Vagina (tissue), 2 donors: ENCODE results near the gene BRINP3.

ENCODE experiments used
- POLR2A ChIP-seq, 2 donors: fragments of 450-650 bp; IDR thresholded peaks; one replicate each; pipeline ENCODE4 v1.6.1; 2017; ENCODE audit warnings: antibody characterized with exemption in 2 of 2, mild to moderate bottlenecking in 2 of 2, moderate library complexity in 2 of 2
- TF ChIP-seq, protein P1 (sequence below), 3 experiments: fragments of 450-650 bp in 2 of 3; fragments of 200-600 bp in 1 of 3; sonication (generic) in 1 of 3; IDR thresholded peaks; one replicate each; pipeline ENCODE4 v1.5.1; 2017 to 2019; ENCODE audit warnings: antibody characterized with exemption in 3 of 3, mild to moderate bottlenecking in 2 of 3, moderate library complexity in 2 of 3

DNA sequence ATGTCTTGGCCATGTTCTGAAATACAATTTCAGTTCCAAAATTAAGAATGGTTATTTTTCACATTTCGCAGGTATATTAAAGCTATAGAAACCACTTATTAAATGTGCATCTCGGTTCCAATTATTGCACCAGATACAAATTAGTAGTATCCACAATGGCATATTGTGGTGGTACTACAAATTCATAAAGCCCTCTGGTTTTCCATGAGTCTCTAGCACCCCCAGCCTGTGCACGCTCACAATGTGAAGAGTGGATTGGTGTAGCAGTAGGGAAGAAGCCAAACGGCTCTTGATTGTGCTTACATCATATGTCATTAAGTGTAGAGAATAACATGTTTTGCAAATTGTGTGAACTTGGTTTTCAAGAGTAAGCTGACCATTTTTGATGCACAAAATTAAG, 1.9 kb upstream of the BRINP3 start:
- no peak for TF ChIP-seq POLR2A (IDR thresholded peaks at IDR 0.05)
- TF ChIP-seq, protein P1, sequence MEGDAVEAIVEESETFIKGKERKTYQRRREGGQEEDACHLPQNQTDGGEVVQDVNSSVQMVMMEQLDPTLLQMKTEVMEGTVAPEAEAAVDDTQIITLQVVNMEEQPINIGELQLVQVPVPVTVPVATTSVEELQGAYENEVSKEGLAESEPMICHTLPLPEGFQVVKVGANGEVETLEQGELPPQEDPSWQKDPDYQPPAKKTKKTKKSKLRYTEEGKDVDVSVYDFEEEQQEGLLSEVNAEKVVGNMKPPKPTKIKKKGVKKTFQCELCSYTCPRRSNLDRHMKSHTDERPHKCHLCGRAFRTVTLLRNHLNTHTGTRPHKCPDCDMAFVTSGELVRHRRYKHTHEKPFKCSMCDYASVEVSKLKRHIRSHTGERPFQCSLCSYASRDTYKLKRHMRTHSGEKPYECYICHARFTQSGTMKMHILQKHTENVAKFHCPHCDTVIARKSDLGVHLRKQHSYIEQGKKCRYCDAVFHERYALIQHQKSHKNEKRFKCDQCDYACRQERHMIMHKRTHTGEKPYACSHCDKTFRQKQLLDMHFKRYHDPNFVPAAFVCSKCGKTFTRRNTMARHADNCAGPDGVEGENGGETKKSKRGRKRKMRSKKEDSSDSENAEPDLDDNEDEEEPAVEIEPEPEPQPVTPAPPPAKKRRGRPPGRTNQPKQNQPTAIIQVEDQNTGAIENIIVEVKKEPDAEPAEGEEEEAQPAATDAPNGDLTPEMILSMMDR (IDR thresholded peaks at IDR 0.05) = no peak
